HCT116 (cell line): ENCODE measurements around the gene RNASET2. TPM values are rescaled to one million over a fixed set of nuclear protein-coding genes. Genes with fewer than 3 reads are reported as not detected.

Experiments used
- ATAC-seq: fragments of 200-7000 bp; cut with Tn5 transposase; 2 replicates; pipeline ENCODE4 v1.9.1; 2020; ENCODE audit warnings: mild to moderate bottlenecking, moderate library complexity
- BruUV-seq: library from RNA; stranded (reverse); fragments of 400-500 nt; replicated peaks from 2 replicates; lab custom pipeline; 2021; lab: Mats Ljungman, UMichigan
- CTCF ChIA-PET: fragments of 300-600 bp; sonication (Branson Sonifier 250); formaldehyde crosslinking; loops from one replicate; lab custom pipeline; 2021; ENCODE audit warnings: antibody characterized with exemption; lab: Charles Lee
- POLR2A ChIA-PET: fragments of 300-600, 350-600 bp; sonication (Branson Sonifier 250); formaldehyde crosslinking; loops from one replicate; lab custom pipeline; 2021; ENCODE audit warnings: antibody characterized with exemption; lab: Charles Lee
- RAD21 ChIA-PET, 2 experiments: fragments of 300-600 bp; sonication (Branson Sonifier 250); formaldehyde crosslinking; loops; one replicate each; lab custom pipeline; 2023; ENCODE audit warnings: low total read pairs in 2 of 2; ENCODE audit not compliant: uncharacterized antibody in 2 of 2, unreplicated experiment in 2 of 2, low non-redundant PET in 1 of 2; lab: Charles Lee
- DNase-seq: peaks from one replicate; pipeline ENCODE4 v3.0.0-alpha.2; 2010; ENCODE audit warnings: low read depth, low spot score
- H2AFZ ChIP-seq: fragments of 200-600 bp; shearing (Covaris generic), sonication (generic); 2 replicates; pipeline ENCODE4 v1.6.1; 2017; ENCODE audit warnings: low read depth, mixed run types, mixed read lengths, antibody characterized with exemption, low read length; ENCODE audit not compliant: poor library complexity, severe bottlenecking
- H3K27ac ChIP-seq: 2 replicates; pipeline ENCODE4 v1.5.1; 2012; ENCODE audit warnings: low read depth, low read length
- H3K27me3 ChIP-seq: fragments of 200-600 bp; sonication (generic); 2 replicates; pipeline ENCODE4 v1.6.1; 2016; ENCODE audit warnings: mixed run types, low read length, mixed read lengths; ENCODE audit not compliant: insufficient read depth
- H3K36me3 ChIP-seq, 2 experiments: fragments of 200-500 bp in 1 of 2; fragments of 200-600 bp in 1 of 2; sonication (Bioruptor generic) in 1 of 2; sonication (generic) in 1 of 2; 2 replicates each; pipeline versions ENCODE4 v1.5.1 to v1.6.1; 2014 to 2016; ENCODE audit warnings: low read length in 2 of 2, inconsistent platforms in 1 of 2, mixed read lengths in 1 of 2, mixed run types in 1 of 2; ENCODE audit not compliant: insufficient read depth in 2 of 2, control insufficient read depth in 1 of 2
- H3K4me1 ChIP-seq, 2 experiments: fragments of 200-600 bp in 1 of 2; sonication (generic) in 1 of 2; 2 replicates each; pipeline versions ENCODE4 v1.5.1 to v1.6.1; 2012 to 2017; ENCODE audit warnings: low read length in 2 of 2, inconsistent platforms in 1 of 2, mild to moderate bottlenecking in 1 of 2, mixed read lengths in 1 of 2, mixed run types in 1 of 2, moderate library complexity in 1 of 2; ENCODE audit not compliant: insufficient read depth in 2 of 2, control insufficient read depth in 1 of 2
- H3K4me2 ChIP-seq: fragments of 200-600 bp; sonication (generic); 2 replicates; pipeline ENCODE4 v1.6.1; 2017; ENCODE audit warnings: mixed run types, low read length, mixed read lengths
- H3K4me3 ChIP-seq, 2 experiments: fragments of 200-600 bp in 1 of 2; sonication (generic) in 1 of 2; replicated peaks in 1 of 2; 2 replicates each; pipeline ENCODE4 v1.5.1; 2011 to 2016; ENCODE audit warnings: low read length in 2 of 2, control low read depth in 1 of 2, low read depth in 1 of 2, mild to moderate bottlenecking in 1 of 2, mixed read lengths in 1 of 2, mixed run types in 1 of 2
- H3K79me2 ChIP-seq: fragments of 200-600 bp; sonication (generic); 2 replicates; pipeline ENCODE4 v1.6.1; 2017; ENCODE audit warnings: mild to moderate bottlenecking, mixed run types, low read length, moderate library complexity, mixed read lengths; ENCODE audit not compliant: insufficient read depth
- H3K9ac ChIP-seq: fragments of 200-600 bp; sonication (generic); 2 replicates; pipeline ENCODE4 v1.6.1; 2016; ENCODE audit warnings: low read length, mixed read lengths
- H3K9me2 ChIP-seq: fragments of 200-600 bp; sonication (generic), shearing (Covaris generic); 2 replicates; pipeline ENCODE4 v1.6.1; 2017; ENCODE audit warnings: mixed run types, mild to moderate bottlenecking, moderate library complexity; ENCODE audit not compliant: insufficient read depth
- H3K9me3 ChIP-seq, 2 experiments: fragments of 200-500 bp in 1 of 2; fragments of 200-600 bp in 1 of 2; sonication (Bioruptor generic) in 1 of 2; sonication (generic) in 1 of 2; 2 replicates each; pipeline ENCODE4 v1.6.1; 2014 to 2017; ENCODE audit warnings: low read length in 2 of 2, mixed read lengths in 2 of 2, inconsistent platforms in 1 of 2, low read depth in 1 of 2, mild to moderate bottlenecking in 1 of 2, mixed run types in 1 of 2, moderate library complexity in 1 of 2; ENCODE audit not compliant: control insufficient read depth in 1 of 2, insufficient read depth in 1 of 2
- H4K20me1 ChIP-seq: fragments of 200-600 bp; sonication (generic), shearing (Covaris generic); 2 replicates; pipeline ENCODE4 v1.6.1; 2017; ENCODE audit warnings: mixed run types, mild to moderate bottlenecking, moderate library complexity; ENCODE audit not compliant: insufficient read depth
- CBX3 ChIP-seq: IDR thresholded peaks from 2 replicates; pipeline ENCODE4 v1.6.1; 2012; ENCODE audit warnings: low read depth
- CTCF ChIP-seq, 3 experiments: fragments of 200-600 bp in 1 of 3; sonication (generic) in 1 of 3; IDR thresholded peaks in 2 of 3; conservative IDR thresholded peaks in 1 of 3; 2 replicates each; pipeline ENCODE4 v1.5.1; 2012 to 2017; ENCODE audit warnings: low read depth in 2 of 3, low read length in 2 of 3, antibody characterized with exemption in 1 of 3, borderline replicate concordance in 1 of 3, control low read depth in 1 of 3, mild to moderate bottlenecking in 1 of 3, mixed read lengths in 1 of 3, mixed run types in 1 of 3, moderate library complexity in 1 of 3; ENCODE audit not compliant: insufficient read depth in 1 of 3
- EGR1 ChIP-seq: IDR thresholded peaks from 2 replicates; pipeline ENCODE4 v1.6.1; 2012; ENCODE audit warnings: low read depth
- EZH2 ChIP-seq: fragments of 200-600 bp; sonication (generic); IDR thresholded peaks from 2 replicates; pipeline ENCODE4 v1.6.1; 2017; ENCODE audit warnings: antibody characterized with exemption, mixed run types
- EZH2phosphoT487 ChIP-seq: fragments of 200-600 bp; IDR thresholded peaks from 2 replicates; pipeline ENCODE4 v1.6.1; 2018; ENCODE audit warnings: antibody characterized with exemption, borderline replicate concordance
- MAX ChIP-seq: IDR thresholded peaks from 2 replicates; pipeline ENCODE4 v1.6.1; 2012
- RAD21 ChIP-seq: IDR thresholded peaks from 2 replicates; pipeline ENCODE4 v1.6.1; 2012; ENCODE audit warnings: low read depth, mild to moderate bottlenecking
- REST ChIP-seq: IDR thresholded peaks from 2 replicates; pipeline ENCODE4 v1.6.1; 2012; ENCODE audit warnings: low read depth
- SIN3A ChIP-seq: IDR thresholded peaks from 2 replicates; pipeline ENCODE4 v1.6.1; 2012; ENCODE audit warnings: low read depth
- YY1 ChIP-seq: IDR thresholded peaks from 2 replicates; pipeline ENCODE4 v1.6.1; 2011; ENCODE audit warnings: low read length, low read depth, moderate library complexity, mild to moderate bottlenecking; ENCODE audit not compliant: insufficient replicate concordance; ENCODE audit errors: extremely low read depth
- ZBTB33 ChIP-seq: IDR thresholded peaks from 2 replicates; pipeline ENCODE4 v1.6.1; 2011; ENCODE audit warnings: mild to moderate bottlenecking, low read length, moderate library complexity; ENCODE audit not compliant: insufficient replicate concordance; ENCODE audit errors: extremely low read depth
- ZNF274 ChIP-seq: fragments of 200-500 bp; sonication (Bioruptor generic); IDR thresholded peaks from 2 replicates; pipeline ENCODE4 v1.6.1; 2014; ENCODE audit warnings: mild to moderate bottlenecking, low read depth, low read length, inconsistent platforms
- intact Hi-C: fragments of 100-400 bp; cut with micrococcal nuclease; formaldehyde crosslinking; loops from 2 replicates; pipeline ENCODE4 v1.10.0; 2022
- total RNA-seq: library from RNA; stranded (reverse); gene quantifications from one replicate; pipeline ENCODE4 v1.2.1, GENCODE V29; 2021; ENCODE audit not compliant: unreplicated experiment

RNASET2 gene
- total RNA-seq, 1 experiment from 2014 or later = 32.8 TPM

- Histone ChIP-seq H3K27ac (no peak overlapping the region), H3K9me2 (no peaks in the 10 kb centered on the region), H4K20me1 (no peaks in the 10 kb centered on the region), H3K4me2 (no peak overlapping the region), H3K9ac (no peak overlapping the region), H3K27me3 (no peaks in the 10 kb centered on the region), H3K79me2 (no peaks in the 10 kb centered on the region), H3K36me3 (no peaks in the 10 kb centered on the region), H3K9me3 (no peaks in the 10 kb centered on the region), H3K4me3 (no peak overlapping the region), H3K4me1 (no peaks in the 10 kb centered on the region), H2AFZ (no peak overlapping the region)
- ATAC-seq (no peak), DNase-seq (no peak)
- ChIA-PET CTCF (no interaction called here), RAD21 (no interaction called here), POLR2A (no interaction called here)
- intact Hi-C loops = no loop called here
- TF ChIP-seq RAD21 (no peak), REST (no peak), YY1 (no peak), ZNF274 (no peak), CTCF (IDR thresholded peaks at IDR 0.05 in 2 of 3, conservative IDR thresholded peaks at IDR 0.05 in 1 of 3; ENCODE audit: borderline replicate concordance in 1 of 3, insufficient read depth in 1 of 3, low read depth in 2 of 3, low read length in 2 of 3) (no peak), EZH2 (no peak), MAX (no peak), CBX3 (no peak), SIN3A (no peak), EZH2phosphoT487 (no peak), ZBTB33 (no peak), EGR1 (no peak)
- BruUV-seq = no TSS peak
Measured at GRCh38 chr6:166933396-166933795, 23.0 kb downstream of the RNASET2 start.
